Left ventricle myocardium inferior (tissue), 1 donor: ENCODE data around the gene DNAJA4. TPM values are rescaled to one million over a fixed set of nuclear protein-coding genes. Genes with fewer than 3 reads are reported as not detected.

Experiments
- DNase-seq: peaks from one replicate; pipeline ENCODE4 v3.0.0-alpha.2; 2020
- H3K27ac ChIP-seq: fragments of 200-600 bp; replicated peaks from 2 replicates; pipeline ENCODE4 v1.8.0; 2021
- H3K27me3 ChIP-seq: fragments of 200-600 bp; 2 replicates; pipeline ENCODE4 v1.8.0; 2021; ENCODE audit warnings: low read depth
- H3K36me3 ChIP-seq: fragments of 200-600 bp; 2 replicates; pipeline ENCODE4 v1.8.0; 2021
- H3K4me1 ChIP-seq: fragments of 200-600 bp; 2 replicates; pipeline ENCODE4 v1.8.0; 2021
- H3K4me3 ChIP-seq: fragments of 200-600 bp; 2 replicates; pipeline ENCODE4 v1.8.0; 2021; ENCODE audit warnings: mild to moderate bottlenecking, moderate library complexity
- H3K9me3 ChIP-seq: fragments of 200-600 bp; replicated peaks from 2 replicates; pipeline ENCODE4 v1.8.0; 2021
- CTCF ChIP-seq: fragments of 200-600 bp; IDR thresholded peaks from 2 replicates; pipeline ENCODE4 v1.8.0; 2021; ENCODE audit warnings: antibody characterized with exemption, mild to moderate bottlenecking, borderline replicate concordance
- intact Hi-C: fragments of 100-400 bp; cut with micrococcal nuclease; formaldehyde crosslinking; loops from one replicate; pipeline ENCODE4 v1.11.0; 2022
- total RNA-seq: library from RNA; stranded (reverse); fragmentation: NEBNext Ultra II Directional; extraction: Animal tissue kit (Norgen Biotek cat#: 25700); gene quantifications from one replicate; pipeline ENCODE4 v1.2.1, GENCODE V29; 2021
- donor health status: DM: no; HTN: yes; CAD: no; lungs with severe emphysema.

The DNAJA4 gene
- total RNA-seq, 1 donor from 2014 or later = 115 TPM

- Histone ChIP-seq H3K9me3 (no peaks in the 10 kb centered on the region), H3K27ac (no peak overlapping the region), H3K4me3 (no peak overlapping the region), H3K36me3 (peaks cover 87% of the 10 kb centered on the region), H3K4me1 (no peaks in the 10 kb centered on the region), H3K27me3 (no peaks in the 10 kb centered on the region)
- intact Hi-C loops = no loop called here
- TF ChIP-seq CTCF = no peak
- DNase-seq = no peak
These were observed 16.1 kb downstream of the DNAJA4 start for GRCh38 chr15:78280319-78281072.

GRCh38 chr15:78282324-78282723 lies 18.0 kb downstream of the DNAJA4 start:
- no peak for DNase-seq
- no peak overlapping the region for H3K4me3 ChIP-seq
- intact Hi-C loops = no loop called here
- H3K27ac ChIP-seq = no peak overlapping the region
- H3K4me1 ChIP-seq = no peaks in the 10 kb centered on the region
- H3K36me3 ChIP-seq = peaks cover 96% of the 10 kb centered on the region
- no peak for TF ChIP-seq CTCF
- no peaks in the 10 kb centered on the region for H3K27me3 ChIP-seq
- no peaks in the 10 kb centered on the region for H3K9me3 ChIP-seq

DNA sequence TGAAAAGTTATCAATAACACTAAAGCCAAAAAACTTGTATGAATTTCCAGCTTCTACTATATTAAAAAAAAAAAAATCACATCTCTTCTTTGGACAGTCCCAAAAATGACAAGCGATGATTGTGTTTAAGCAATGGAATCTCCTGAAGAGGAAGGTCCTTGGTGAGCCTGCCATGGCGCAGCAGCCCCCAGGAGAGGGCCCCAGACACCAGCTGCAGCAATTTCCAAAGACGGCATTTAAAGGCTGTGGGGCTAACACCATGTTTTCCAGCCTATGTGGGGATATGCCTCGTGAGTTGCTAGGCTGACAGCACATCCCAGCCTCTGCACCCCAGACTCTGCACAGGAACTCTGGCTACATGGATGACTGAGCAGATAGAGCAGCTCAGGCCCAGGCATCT lies 20.4 kb downstream of the DNAJA4 start:
- no peak overlapping the region for H3K27ac ChIP-seq
- no peak for TF ChIP-seq CTCF

GRCh38 chr15:78290222-78290621 lies 25.9 kb downstream of the DNAJA4 start:
- no peak for DNase-seq
- TF ChIP-seq CTCF = no peak
- H3K36me3 ChIP-seq = peaks cover 81% of the 10 kb centered on the region
- no peak overlapping the region for H3K4me3 ChIP-seq
- intact Hi-C loops = no loop called here
- H3K9me3 ChIP-seq = no peaks in the 10 kb centered on the region
- H3K27me3 ChIP-seq = no peaks in the 10 kb centered on the region
- no peaks in the 10 kb centered on the region for H3K4me1 ChIP-seq
- no peak overlapping the region for H3K27ac ChIP-seq

More for the DNA sequence above, 20.4 kb downstream of the DNAJA4 start:
- Histone ChIP-seq H3K27me3 (no peaks in the 10 kb centered on the region), H3K36me3 (peaks cover 97% of the 10 kb centered on the region), H3K4me3 (no peak overlapping the region), H3K4me1 (no peaks in the 10 kb centered on the region), H3K9me3 (no peaks in the 10 kb centered on the region)
- no peak for DNase-seq
- intact Hi-C loops = no loop called here

- no peaks in the 10 kb centered on the region for H3K4me1 ChIP-seq
- H3K36me3 ChIP-seq = peaks cover 73% of the 10 kb centered on the region
- intact Hi-C loops = no loop called here
- H3K27ac ChIP-seq = no peak overlapping the region
- TF ChIP-seq CTCF = no peak
- no peaks in the 10 kb centered on the region for H3K9me3 ChIP-seq
- no peak overlapping the region for H3K4me3 ChIP-seq
- H3K27me3 ChIP-seq = no peaks in the 10 kb centered on the region
- DNase-seq = no peak
These were observed 26.7 kb downstream of the DNAJA4 start for GRCh38 chr15:78291052-78291451.
